Memory B cell (primary cell): Measurements from ENCODE around the gene GOLGA6L25.
"Not testable (repeated sequence)": the region's sequence is repeated elsewhere in the genome, so short reads cannot be mapped to it uniquely, and the experiment has no call there.

Experiments used
- ATAC-seq: fragments of 150-1000 bp; cut with Tn5 transposase; 2 replicates; pipeline ENCODE4 v1.10.0; 2021; ENCODE audit warnings: low read depth, mild to moderate bottlenecking, moderate library complexity
- DNase-seq, 2 donors: peaks; one replicate each; pipeline ENCODE4 v3.0.0; 2022; ENCODE audit warnings: low spot score in 2 of 2
- H3K27ac Mint-ChIP-seq: one replicate; pipeline ENCODE4 v1.8.0; 2022; ENCODE audit warnings: mild to moderate bottlenecking, moderate library complexity, mixed read lengths
- H3K27me3 Mint-ChIP-seq: one replicate; pipeline ENCODE4 v1.8.0; 2022; ENCODE audit warnings: mixed read lengths
- H3K36me3 Mint-ChIP-seq: one replicate; pipeline ENCODE4 v1.8.0; 2022; ENCODE audit warnings: mild to moderate bottlenecking, mixed read lengths
- H3K4me1 Mint-ChIP-seq: one replicate; pipeline ENCODE4 v1.8.0; 2022; ENCODE audit warnings: mixed read lengths
- H3K4me3 Mint-ChIP-seq: one replicate; pipeline ENCODE4 v1.8.0; 2022; ENCODE audit warnings: mild to moderate bottlenecking, moderate library complexity, mixed read lengths
- H3K9me3 Mint-ChIP-seq: one replicate; pipeline ENCODE4 v1.8.0; 2022; ENCODE audit warnings: mixed read lengths

The GOLGA6L25 gene, protein sequence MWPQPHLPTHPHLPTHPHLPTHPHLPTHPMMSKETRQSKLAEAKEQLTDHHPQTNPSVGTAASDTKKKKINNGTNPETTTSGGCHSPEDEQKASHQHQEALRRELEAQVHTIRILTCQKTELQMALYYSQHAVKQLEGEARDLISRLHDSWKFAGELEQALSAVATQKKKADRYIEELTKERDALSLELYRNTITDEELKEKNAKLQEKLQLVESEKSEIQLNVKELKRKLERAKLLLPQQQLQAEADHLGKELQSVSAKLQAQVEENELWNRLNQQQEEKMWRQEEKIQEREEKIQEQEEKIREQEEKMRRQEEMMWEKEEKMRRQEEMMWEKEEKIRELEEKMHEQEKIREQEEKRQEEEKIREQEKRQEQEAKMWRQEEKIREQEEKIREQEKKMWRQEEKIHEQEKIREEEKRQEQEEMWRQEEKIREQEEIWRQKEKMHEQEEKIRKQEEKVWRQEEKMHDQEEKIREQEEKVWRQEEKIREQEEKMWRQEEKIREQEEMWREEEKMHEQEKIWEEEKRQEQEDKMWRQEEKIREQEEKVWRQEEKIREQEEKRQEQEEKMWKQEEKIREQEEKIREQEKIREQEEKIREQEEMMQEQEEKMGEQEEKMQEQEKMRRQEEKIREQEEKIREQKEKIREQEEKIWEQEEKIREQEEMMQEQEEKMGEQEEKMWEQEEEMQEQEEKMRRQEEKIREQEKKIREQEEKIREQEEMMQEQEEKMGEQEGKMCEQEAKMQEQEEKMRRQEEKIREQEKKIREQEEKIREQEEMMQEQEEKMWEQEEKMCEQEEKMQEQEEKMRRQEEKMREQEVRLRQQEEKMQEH

GRCh38 chr15:28553268-28553667 lies at the start of gene GOLGA6L25:
Gene GOLGA6L25 (plus strand): TSS chr15:28553568. CDS start chr15:28553629, 61 bp downstream.
- not testable (repeated sequence) for ATAC-seq, H3K36me3 Mint-ChIP-seq, DNase-seq, H3K4me3 Mint-ChIP-seq, H3K27me3 Mint-ChIP-seq, H3K27ac Mint-ChIP-seq, H3K9me3 Mint-ChIP-seq, H3K4me1 Mint-ChIP-seq

GRCh38 chr15:28508217-28508889 lies 45.0 kb upstream of the GOLGA6L25 start:
- H3K27ac Mint-ChIP-seq, H3K4me1 Mint-ChIP-seq, H3K4me3 Mint-ChIP-seq, DNase-seq, ATAC-seq, H3K9me3 Mint-ChIP-seq, H3K36me3 Mint-ChIP-seq, H3K27me3 Mint-ChIP-seq: not testable (repeated sequence)

DNA sequence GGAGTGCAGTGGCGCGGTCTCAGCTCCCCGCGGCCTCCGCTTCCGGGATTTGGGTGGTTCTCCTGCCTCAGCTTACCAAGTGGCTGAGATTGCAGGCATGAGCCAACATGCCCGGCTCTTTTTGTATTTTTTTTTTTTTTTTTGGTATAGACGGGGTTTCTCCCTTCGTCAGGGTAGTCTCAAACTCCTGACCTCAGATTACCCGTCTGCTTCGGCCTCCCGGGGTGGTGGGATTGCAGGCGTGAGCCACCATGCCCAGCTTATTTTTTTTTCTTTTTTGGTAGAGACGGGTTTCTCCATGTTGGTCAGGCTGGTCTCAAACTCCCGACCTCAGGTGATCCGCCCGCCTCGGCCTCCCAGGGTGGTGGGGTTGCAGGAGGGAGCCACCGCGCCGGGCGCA lies 39.2 kb upstream of the GOLGA6L25 start:
- H3K27ac Mint-ChIP-seq, DNase-seq, H3K36me3 Mint-ChIP-seq, ATAC-seq, H3K9me3 Mint-ChIP-seq, H3K4me1 Mint-ChIP-seq, H3K27me3 Mint-ChIP-seq, H3K4me3 Mint-ChIP-seq: not testable (repeated sequence)

DNA sequence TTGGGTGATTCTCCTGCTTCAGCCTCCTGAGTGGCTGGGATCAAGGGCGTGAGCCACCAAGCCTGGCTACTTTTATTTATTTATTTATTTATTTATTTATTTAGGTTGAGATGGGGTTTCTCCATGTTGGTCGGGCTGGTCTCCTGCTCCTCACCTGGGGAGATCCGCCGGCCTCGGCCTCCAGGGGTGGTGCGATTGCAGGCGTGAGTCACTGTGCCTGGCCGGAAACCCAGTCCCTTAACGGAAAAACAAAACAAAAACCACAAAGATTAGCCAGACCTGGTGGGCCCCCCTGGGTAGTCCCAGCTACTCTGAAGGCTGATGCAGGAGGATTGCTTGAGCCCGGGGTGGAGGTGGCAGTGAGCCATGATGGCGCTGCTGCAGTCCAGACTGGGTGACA lies 38.2 kb upstream of the GOLGA6L25 start:
- not testable (repeated sequence) for DNase-seq, ATAC-seq, H3K4me3 Mint-ChIP-seq, H3K36me3 Mint-ChIP-seq, H3K27ac Mint-ChIP-seq, H3K4me1 Mint-ChIP-seq, H3K9me3 Mint-ChIP-seq, H3K27me3 Mint-ChIP-seq

GRCh38 chr15:28532954-28533353 lies 20.4 kb upstream of the GOLGA6L25 start, which contains the start of gene GOLGA8G:
Gene GOLGA8G (minus strand): TSS chr15:28532971. CDS start chr15:28532909, 62 bp downstream.
- ATAC-seq, H3K27me3 Mint-ChIP-seq, H3K36me3 Mint-ChIP-seq, H3K4me1 Mint-ChIP-seq, H3K9me3 Mint-ChIP-seq, H3K27ac Mint-ChIP-seq, DNase-seq, H3K4me3 Mint-ChIP-seq: not testable (repeated sequence)

GRCh38 chr15:28573351-28573750 lies 20.0 kb downstream of the GOLGA6L25 start:
- not testable (repeated sequence) for H3K4me3 Mint-ChIP-seq, DNase-seq, H3K27ac Mint-ChIP-seq, ATAC-seq, H3K9me3 Mint-ChIP-seq, H3K27me3 Mint-ChIP-seq, H3K4me1 Mint-ChIP-seq, H3K36me3 Mint-ChIP-seq

DNA sequence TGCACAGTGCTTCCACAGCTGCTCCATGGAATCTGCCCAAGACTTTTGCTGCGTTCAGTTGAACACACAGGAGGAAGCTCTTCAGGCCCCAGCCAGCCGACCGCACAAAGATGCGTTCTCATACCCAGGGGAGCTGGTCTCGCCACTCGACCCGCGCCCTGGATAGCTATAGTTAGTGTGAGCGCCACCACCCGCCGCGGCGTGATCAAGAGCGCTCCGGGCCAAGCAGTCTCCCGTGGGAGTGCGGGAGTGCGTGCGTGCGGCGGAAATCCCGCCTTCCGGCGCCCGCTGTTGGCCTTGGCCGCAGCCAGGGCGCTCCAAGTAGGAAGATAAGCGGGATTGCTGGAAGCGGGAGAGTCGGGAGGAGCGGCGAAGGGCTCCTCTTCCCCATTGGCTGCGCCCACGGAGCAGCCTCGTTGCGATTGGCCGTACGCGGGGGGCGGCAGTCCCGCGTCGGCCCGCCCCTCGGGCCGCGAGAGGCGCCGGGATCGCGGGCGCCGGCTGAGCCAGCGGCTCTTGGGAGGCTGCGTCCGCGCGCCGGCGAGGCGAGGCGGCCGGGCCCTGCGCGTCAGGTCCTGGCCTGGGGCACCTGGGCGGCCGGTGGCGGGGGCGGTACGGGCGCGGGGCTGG lies 35.7 kb downstream of the GOLGA6L25 start:
- not testable (repeated sequence) for DNase-seq, H3K4me3 Mint-ChIP-seq, H3K4me1 Mint-ChIP-seq, H3K9me3 Mint-ChIP-seq, H3K36me3 Mint-ChIP-seq, H3K27ac Mint-ChIP-seq, H3K27me3 Mint-ChIP-seq
- peak; percentile 68 for ATAC-seq

GRCh38 chr15:28589769-28590168 lies 36.4 kb downstream of the GOLGA6L25 start:
- DNase-seq, H3K9me3 Mint-ChIP-seq, H3K4me1 Mint-ChIP-seq, H3K36me3 Mint-ChIP-seq, ATAC-seq, H3K27me3 Mint-ChIP-seq: not testable (repeated sequence)
- peak overlapping the region; percentile 62 for H3K27ac Mint-ChIP-seq
- peak overlapping the region; percentile 91 for H3K4me3 Mint-ChIP-seq

DNA sequence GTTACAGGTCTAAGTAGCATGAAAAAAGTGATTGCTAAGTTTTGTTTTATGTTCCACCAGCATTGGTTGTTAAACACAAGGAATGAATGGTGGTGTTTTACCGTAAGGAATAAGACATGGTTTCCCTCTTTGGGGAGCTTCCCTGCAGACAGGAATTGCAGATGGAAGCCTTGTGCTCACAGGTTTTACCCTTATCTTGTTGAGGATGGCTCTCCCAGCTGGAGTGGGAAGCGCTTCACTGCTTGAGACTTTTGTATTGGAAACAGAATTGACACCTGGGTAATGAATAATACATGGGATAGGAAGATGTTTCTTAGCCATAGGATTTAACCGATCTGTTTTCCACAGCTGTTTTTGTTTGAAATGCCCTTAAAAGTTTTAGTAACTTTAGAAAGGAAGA lies 39.0 kb downstream of the GOLGA6L25 start:
- not testable (repeated sequence) for H3K36me3 Mint-ChIP-seq, H3K9me3 Mint-ChIP-seq, ATAC-seq, H3K27me3 Mint-ChIP-seq, H3K27ac Mint-ChIP-seq, H3K4me3 Mint-ChIP-seq, DNase-seq, H3K4me1 Mint-ChIP-seq

DNA sequence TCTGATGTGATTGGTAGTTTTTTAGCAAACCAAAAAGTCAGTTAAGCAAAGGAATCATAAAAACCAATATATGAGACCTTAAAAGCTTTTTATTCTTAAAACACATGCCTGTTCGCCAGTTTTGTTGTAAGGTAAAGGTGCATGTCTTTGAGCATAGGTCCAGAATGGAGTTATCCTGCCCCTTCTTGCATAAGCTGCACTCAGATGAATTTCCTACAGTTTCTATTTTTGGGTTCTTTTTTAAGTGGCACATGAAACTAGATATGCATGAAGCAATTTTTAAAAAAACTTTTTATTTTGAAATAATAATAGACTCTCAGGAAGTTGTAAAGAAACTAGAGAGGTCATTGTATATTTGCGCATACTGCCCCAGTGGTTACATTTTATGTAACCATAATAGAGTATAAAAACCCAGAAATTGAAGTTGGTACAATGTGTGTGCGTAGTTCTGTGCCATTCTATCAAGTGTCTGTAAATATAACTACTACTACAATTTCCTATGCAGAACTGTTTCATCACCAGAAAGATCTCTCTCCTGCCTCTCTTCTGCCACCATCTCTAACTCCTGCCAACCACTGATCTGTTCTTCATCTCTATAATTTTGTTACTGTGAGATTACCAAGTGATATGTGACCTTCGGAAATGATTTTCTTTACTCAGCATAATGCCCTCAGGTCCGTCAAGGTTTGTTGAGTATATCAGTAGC lies 40.2 kb downstream of the GOLGA6L25 start:
- ATAC-seq, H3K4me1 Mint-ChIP-seq, H3K36me3 Mint-ChIP-seq, H3K27me3 Mint-ChIP-seq, H3K27ac Mint-ChIP-seq, H3K4me3 Mint-ChIP-seq, H3K9me3 Mint-ChIP-seq, DNase-seq: not testable (repeated sequence)

GRCh38 chr15:28597471-28597870 lies 44.1 kb downstream of the GOLGA6L25 start:
- not testable (repeated sequence) for H3K4me3 Mint-ChIP-seq, DNase-seq, ATAC-seq, H3K9me3 Mint-ChIP-seq, H3K36me3 Mint-ChIP-seq, H3K27me3 Mint-ChIP-seq, H3K27ac Mint-ChIP-seq, H3K4me1 Mint-ChIP-seq

GRCh38 chr15:28598209-28598608 lies 44.8 kb downstream of the GOLGA6L25 start:
- H3K27me3 Mint-ChIP-seq, ATAC-seq, H3K9me3 Mint-ChIP-seq, H3K36me3 Mint-ChIP-seq, DNase-seq, H3K4me1 Mint-ChIP-seq, H3K27ac Mint-ChIP-seq, H3K4me3 Mint-ChIP-seq: not testable (repeated sequence)

GRCh38 chr15:28602152-28602551 lies 48.8 kb downstream of the GOLGA6L25 start:
- H3K27ac Mint-ChIP-seq, H3K9me3 Mint-ChIP-seq, H3K36me3 Mint-ChIP-seq, H3K27me3 Mint-ChIP-seq, DNase-seq, H3K4me1 Mint-ChIP-seq, ATAC-seq, H3K4me3 Mint-ChIP-seq: not testable (repeated sequence)
